ENCODE results near the gene IFT57. TPM values are rescaled to one million over a fixed set of nuclear protein-coding genes. Genes with fewer than 3 reads are reported as not detected.
A peak's percentile ranks its signal among the peaks of the same experiment; 100 is the strongest.

IFT57 gene
- total RNA-seq, 3 donors from 2014 or later (not counting 1 experiment from before 2014, with no cell fraction given), result 22.2 to 49.3 (median 33.5) TPM

GRCh38 chr3:108202834-108203233 lies 19.4 kb downstream of the IFT57 start:
- TF ChIP-seq CTCF (IDR thresholded peaks at IDR 0.05), result no peak
- no peaks in the 10 kb centered on the region for H3K4me1 ChIP-seq (ENCODE audit: control insufficient read depth, insufficient read depth, low read length)
- intact Hi-C loops (cut with micrococcal nuclease), result no loop called here
- Mint-ChIP-seq H3K27ac (no peak overlapping the region), H3K9me3 (no peaks in the 10 kb centered on the region), H3K27me3 (ENCODE audit: low read depth in 2 of 2) (no peaks in the 10 kb centered on the region), H3K4me1 (peaks cover 0 to 9% of the 10 kb centered on the region in 2 donors), H3K36me3 (no peaks in the 10 kb centered on the region), H3K4me3 (no peak overlapping the region)
- H3K4me3 ChIP-seq (ENCODE audit: low read length), result no peak overlapping the region
- no peaks in the 10 kb centered on the region for H3K36me3 ChIP-seq (ENCODE audit: control insufficient read depth, insufficient read depth, low read length)
- no peaks in the 10 kb centered on the region for H3K27me3 ChIP-seq (ENCODE audit: control insufficient read depth, insufficient read depth, low read length)
- 84% methylated on average over 2 of the region's 2 CpGs for WGBS (ENCODE audit: insufficient coverage)
- DNase-seq (no peak), ATAC-seq (peak in 1 of 3 donors; percentile 30)
- H3K27ac ChIP-seq (ENCODE audit: low read length), result no peak overlapping the region
- H3K9me3 ChIP-seq (ENCODE audit: control insufficient read depth, insufficient read depth, low read length), result no peaks in the 10 kb centered on the region

- H3K27me3 Mint-ChIP-seq (ENCODE audit: low read depth in 2 of 2), result no peaks in the 10 kb centered on the region
- H3K4me3 Mint-ChIP-seq, result no peak overlapping the region
- no peak for ATAC-seq
- Histone ChIP-seq H3K36me3 (ENCODE audit: control insufficient read depth, insufficient read depth, low read length) (no peaks in the 10 kb centered on the region), H3K9me3 (ENCODE audit: control insufficient read depth, insufficient read depth, low read length) (no peaks in the 10 kb centered on the region), H3K27ac (ENCODE audit: low read length) (no peak overlapping the region), H3K27me3 (ENCODE audit: control insufficient read depth, insufficient read depth, low read length) (no peaks in the 10 kb centered on the region), H3K4me1 (ENCODE audit: control insufficient read depth, insufficient read depth, low read length) (no peaks in the 10 kb centered on the region), H3K4me3 (ENCODE audit: low read length) (no peak overlapping the region)
- intact Hi-C loops (cut with micrococcal nuclease), result no loop called here
- H3K4me1 Mint-ChIP-seq, result peaks cover 0 to 9% of the 10 kb centered on the region in 2 donors
- TF ChIP-seq CTCF (IDR thresholded peaks at IDR 0.05), result no peak
- H3K36me3 Mint-ChIP-seq, result no peaks in the 10 kb centered on the region
- no peak for DNase-seq
- H3K9me3 Mint-ChIP-seq, result no peaks in the 10 kb centered on the region
- 88% methylated on average over 3 of the region's 4 CpGs for WGBS (ENCODE audit: insufficient coverage)
- no peak overlapping the region for H3K27ac Mint-ChIP-seq
Observed at GRCh38 chr3:108202080-108202479, 20.1 kb downstream of the IFT57 start.

GRCh38 chr3:108201258-108201657 lies 21.0 kb downstream of the IFT57 start:
- DNase-seq (no peak), ATAC-seq (no peak)
- H3K36me3 Mint-ChIP-seq, result no peaks in the 10 kb centered on the region
- Histone ChIP-seq H3K4me1 (ENCODE audit: control insufficient read depth, insufficient read depth, low read length) (no peaks in the 10 kb centered on the region), H3K9me3 (ENCODE audit: control insufficient read depth, insufficient read depth, low read length) (no peaks in the 10 kb centered on the region), H3K27ac (ENCODE audit: low read length) (no peak overlapping the region), H3K36me3 (ENCODE audit: control insufficient read depth, insufficient read depth, low read length) (no peaks in the 10 kb centered on the region), H3K27me3 (ENCODE audit: control insufficient read depth, insufficient read depth, low read length) (no peaks in the 10 kb centered on the region), H3K4me3 (ENCODE audit: low read length) (no peak overlapping the region)
- H3K4me1 Mint-ChIP-seq, result peaks cover 0 to 9% of the 10 kb centered on the region in 2 donors
- no peak for TF ChIP-seq CTCF (IDR thresholded peaks at IDR 0.05)
- intact Hi-C loops (cut with micrococcal nuclease), result no loop called here
- no peak overlapping the region for H3K4me3 Mint-ChIP-seq
- no peaks in the 10 kb centered on the region for H3K9me3 Mint-ChIP-seq
- no peak overlapping the region for H3K27ac Mint-ChIP-seq
- no peaks in the 10 kb centered on the region for H3K27me3 Mint-ChIP-seq (ENCODE audit: low read depth in 2 of 2)

GRCh38 chr3:108200578-108200977 lies 21.6 kb downstream of the IFT57 start:
- no peaks in the 10 kb centered on the region for H3K36me3 ChIP-seq (ENCODE audit: control insufficient read depth, insufficient read depth, low read length)
- Mint-ChIP-seq H3K4me1 (peaks cover 0 to 9% of the 10 kb centered on the region in 2 donors), H3K27me3 (ENCODE audit: low read depth in 2 of 2) (no peaks in the 10 kb centered on the region), H3K36me3 (no peaks in the 10 kb centered on the region), H3K4me3 (no peak overlapping the region), H3K9me3 (no peaks in the 10 kb centered on the region), H3K27ac (no peak overlapping the region)
- no peak overlapping the region for H3K27ac ChIP-seq (ENCODE audit: low read length)
- no peaks in the 10 kb centered on the region for H3K27me3 ChIP-seq (ENCODE audit: control insufficient read depth, insufficient read depth, low read length)
- no peak overlapping the region for H3K4me3 ChIP-seq (ENCODE audit: low read length)
- WGBS (ENCODE audit: insufficient coverage), result no CpG with 5 or more reads among the region's 1 CpG
- H3K9me3 ChIP-seq (ENCODE audit: control insufficient read depth, insufficient read depth, low read length), result no peaks in the 10 kb centered on the region
- ATAC-seq (no peak), DNase-seq (no peak)
- TF ChIP-seq CTCF (IDR thresholded peaks at IDR 0.05), result no peak
- intact Hi-C loops (cut with micrococcal nuclease), result no loop called here
- H3K4me1 ChIP-seq (ENCODE audit: control insufficient read depth, insufficient read depth, low read length), result no peaks in the 10 kb centered on the region
